GM18508 (cell line): Measurements from ENCODE around the gene COL4A2.

Source experiments
- ATAC-seq: cut with Tn5 transposase; IDR thresholded peaks from one replicate; pipeline ENCODE4 v1.9.1; 2021; ENCODE audit warnings: moderate number of reproducible peaks; ENCODE audit not compliant: insufficient read depth, unreplicated experiment

Gene COL4A2

DNA sequence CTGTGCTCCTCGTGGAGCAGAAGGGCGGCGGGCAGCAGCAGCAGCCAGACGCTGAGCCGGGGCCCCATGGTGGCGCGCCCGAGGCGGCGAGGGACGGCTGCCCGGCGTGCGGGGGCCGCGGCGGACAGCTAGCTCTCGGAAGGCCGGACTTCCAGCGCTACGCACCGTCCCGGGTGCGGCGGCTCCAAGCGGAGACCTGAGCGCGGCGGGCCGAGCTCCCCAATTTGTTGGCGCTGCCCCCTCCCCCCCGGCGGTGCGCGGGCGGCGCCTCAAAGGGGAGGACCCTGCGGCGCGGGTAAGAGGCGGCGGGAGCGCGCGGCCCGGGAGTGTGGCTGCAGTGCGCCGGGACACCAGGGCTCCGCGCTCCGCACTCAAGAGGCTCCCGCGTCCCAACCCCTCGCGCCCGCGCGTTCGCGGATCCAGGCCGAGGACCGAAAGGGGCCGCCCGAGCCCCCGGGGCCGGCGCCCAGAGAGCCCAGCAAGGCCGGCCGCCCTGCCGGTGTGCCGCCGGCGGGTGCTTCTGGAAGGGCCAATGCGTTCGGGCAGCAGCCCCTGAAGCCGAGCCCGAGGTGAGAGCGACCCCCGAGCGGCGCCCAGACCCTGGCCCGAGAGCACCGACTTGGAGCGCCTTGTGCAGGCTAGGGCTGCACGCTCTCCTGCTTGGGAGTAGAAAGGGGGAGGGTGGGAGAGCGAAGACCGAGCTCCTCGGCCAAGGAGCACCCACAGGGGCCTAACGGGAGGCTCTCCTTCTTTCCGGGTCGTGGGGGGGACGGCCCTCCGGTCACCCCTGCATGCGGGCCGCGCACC lies at the start of gene COL4A2, which contains the start of gene COL4A1:
COL4A2 (plus strand) TSS at position 325 of the 807 bp plus-strand sequence. CDS start 620 bp downstream, outside the sequence.
COL4A1 (minus strand) TSS at position 198 of the 807 bp plus-strand sequence; CDS start at position 68, 130 bp downstream.
- no peak for ATAC-seq

DNA sequence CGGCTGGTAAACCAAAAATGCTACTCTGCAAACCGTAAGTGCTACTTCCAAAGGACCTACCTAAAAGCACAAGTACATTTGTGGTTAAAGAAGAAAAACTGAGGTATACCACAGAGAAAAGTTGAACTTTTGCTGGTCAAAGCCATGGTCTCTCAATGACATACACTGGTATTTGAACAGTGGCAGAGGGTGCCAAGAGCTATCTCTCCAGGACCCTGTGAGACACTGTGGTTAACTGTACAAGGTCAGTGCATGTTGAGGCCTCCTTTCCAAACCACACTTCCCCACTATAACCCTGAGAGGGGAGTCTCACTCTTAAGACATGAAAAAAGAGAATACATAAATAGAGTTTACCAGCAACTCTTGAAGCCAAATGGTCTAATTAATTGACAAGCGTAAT lies 49.7 kb upstream of the COL4A2 start:
- ATAC-seq, result no peak

DNA sequence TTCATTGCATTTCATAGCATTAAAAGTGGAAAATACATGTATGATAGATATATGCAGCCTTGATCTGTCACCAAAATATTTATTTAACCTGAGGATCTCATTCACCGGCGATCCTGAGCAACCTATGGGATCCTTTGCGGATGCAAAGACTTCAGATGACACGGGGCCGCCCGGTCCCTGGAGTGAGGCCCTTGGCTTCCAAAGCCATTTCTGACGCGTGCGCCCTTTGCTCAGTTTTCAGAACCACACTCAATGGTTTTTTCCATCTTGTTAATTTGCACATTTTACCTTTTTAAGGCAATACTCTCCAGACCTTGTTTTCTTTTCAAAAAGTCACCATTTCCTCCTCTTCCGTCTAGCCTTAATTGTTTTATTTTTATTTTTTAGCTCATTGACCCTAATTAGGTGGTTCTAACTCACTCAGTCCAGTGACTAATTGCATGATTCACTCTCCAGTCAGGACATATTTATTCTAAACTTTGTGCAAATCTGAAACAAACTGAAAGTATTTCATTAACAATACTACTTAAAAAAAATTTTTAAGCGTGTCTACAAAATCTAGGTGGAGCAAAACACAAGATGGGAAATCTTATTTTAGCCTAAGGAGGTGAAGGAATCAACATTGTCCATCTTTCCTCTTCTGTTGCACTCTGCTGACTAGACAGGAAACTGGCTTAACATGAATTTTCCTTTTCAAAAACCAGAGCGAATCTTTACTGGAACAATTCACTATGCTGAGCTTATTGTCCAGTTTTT lies 48.0 kb upstream of the COL4A2 start:
- ATAC-seq, result no peak

DNA sequence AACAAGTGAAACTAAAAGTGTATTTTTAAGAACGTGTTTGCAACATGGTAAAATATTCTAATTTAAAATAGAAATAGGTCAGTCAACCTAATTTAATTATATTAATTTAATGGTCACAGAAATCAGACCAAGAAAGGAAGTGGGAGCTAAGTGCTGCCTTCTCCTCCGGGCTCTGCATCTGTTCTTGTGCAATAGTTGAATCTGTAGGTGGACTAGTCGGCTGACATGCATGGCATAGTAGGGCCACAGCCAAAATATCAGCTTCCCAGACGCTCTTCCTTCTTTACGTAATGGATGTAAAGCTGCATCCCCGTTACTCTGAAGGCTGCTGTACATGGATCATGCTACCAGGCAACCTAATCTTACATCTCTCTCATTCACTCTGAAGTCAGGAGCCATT lies 47.4 kb upstream of the COL4A2 start:
- ATAC-seq, result no peak

DNA sequence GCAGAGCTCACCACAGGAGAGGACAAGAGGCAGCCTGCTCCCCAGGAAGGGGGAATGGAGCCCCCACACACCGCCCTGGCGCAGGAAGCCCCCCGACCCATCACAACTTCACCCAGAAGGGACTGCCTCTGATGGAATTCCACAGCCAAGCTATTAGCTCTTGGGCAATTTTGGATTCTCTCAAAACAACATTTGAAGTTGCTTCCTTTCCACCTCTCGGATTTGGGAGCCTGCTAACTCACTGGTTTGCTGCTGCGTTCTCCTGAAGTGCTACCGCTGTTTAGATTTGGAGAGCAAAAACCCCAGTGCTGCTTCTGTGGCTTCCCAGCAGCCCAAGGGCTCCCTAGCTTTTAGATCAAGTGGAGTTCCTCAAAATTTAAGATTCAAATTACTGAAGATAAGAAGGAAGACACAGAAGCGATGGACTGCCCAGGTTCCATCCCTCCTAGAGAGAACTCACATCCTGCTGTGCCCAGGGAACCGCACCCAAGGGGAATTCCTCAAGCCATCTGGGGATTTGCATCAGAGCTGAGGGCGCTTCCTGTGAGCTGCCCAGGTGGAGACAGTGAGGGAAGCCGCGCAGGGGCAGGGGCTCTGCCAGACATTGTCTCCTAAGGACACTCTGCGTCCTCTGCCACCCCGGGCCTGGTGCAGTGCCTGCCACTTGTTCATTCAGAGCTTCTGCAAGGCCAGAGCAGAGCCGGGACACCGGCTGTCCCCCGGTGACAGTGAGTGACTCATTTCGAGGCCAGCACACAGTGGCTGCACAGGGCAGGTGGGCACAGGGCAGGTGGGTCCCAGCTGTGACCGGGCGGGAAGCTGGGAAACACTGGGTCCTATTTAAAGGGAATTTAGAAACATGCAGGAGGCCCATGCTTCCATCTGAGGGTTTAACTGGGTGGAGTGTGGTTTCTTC lies 45.7 kb upstream of the COL4A2 start:
- no peak for ATAC-seq

- no peak for ATAC-seq
Observed at GRCh38 chr13:110262082-110262436, 45.0 kb upstream of the COL4A2 start.

DNA sequence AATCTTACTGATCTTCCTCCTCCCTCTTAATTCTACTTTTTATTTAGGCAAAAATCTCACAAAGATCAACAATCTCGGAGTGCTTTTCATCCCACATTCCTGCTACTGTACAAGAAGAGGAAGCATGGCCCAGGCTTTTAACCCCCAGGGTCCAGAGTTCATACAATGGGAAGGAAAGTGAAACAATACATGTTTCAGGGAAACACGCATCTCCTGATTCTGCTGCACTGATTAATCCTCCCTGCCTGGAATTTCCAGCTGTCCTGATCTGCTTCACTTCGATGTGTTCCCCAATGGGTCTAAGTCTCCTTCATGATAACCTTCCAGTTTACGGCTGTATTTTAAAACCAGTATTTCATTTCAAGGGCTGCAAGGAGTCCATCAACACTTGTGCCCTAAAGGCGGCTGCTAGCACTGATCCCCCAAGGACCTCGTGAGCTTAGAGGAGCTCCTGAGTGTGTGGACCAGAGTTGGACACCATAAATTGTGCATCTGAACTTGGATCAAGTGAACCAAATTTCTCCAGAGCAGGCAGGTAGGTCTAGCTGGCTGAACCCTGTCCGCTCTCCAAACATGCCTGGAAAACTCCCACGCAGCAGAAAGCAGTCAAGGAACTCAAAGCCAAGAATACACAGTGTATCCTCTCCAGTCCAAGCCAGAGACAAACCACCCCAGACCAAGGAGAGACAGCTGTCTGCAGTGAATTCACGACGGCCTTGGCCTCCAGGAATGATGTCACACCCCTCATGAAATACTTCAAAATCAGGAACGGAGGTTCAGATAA lies 44.4 kb upstream of the COL4A2 start:
- ATAC-seq, result no peak

DNA sequence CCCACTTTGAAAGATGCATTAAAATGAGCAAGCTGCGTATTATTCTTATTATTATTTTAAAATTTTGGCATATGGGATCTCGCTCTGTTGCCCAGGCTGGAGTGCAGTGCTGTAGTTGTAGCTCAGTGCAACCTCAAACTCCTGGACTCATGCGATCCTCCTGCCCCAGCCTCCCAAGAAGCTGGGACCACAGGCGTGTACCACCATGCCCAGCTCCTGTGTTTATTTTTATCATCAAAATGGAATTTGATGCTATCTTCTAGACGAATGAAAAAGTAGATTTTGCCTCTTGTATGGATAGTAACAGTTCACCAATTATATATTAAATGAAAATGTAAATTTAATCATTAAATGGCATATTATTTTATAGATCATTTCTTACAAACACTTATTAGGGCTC lies 43.7 kb upstream of the COL4A2 start:
- no peak for ATAC-seq

- no peak for ATAC-seq
Observed at GRCh38 chr13:110263888-110264287, 43.2 kb upstream of the COL4A2 start.

- ATAC-seq, result no peak
Observed at GRCh38 chr13:110264685-110265275, 42.3 kb upstream of the COL4A2 start.

GRCh38 chr13:110265341-110265681 lies 41.8 kb upstream of the COL4A2 start:
- no peak for ATAC-seq

DNA sequence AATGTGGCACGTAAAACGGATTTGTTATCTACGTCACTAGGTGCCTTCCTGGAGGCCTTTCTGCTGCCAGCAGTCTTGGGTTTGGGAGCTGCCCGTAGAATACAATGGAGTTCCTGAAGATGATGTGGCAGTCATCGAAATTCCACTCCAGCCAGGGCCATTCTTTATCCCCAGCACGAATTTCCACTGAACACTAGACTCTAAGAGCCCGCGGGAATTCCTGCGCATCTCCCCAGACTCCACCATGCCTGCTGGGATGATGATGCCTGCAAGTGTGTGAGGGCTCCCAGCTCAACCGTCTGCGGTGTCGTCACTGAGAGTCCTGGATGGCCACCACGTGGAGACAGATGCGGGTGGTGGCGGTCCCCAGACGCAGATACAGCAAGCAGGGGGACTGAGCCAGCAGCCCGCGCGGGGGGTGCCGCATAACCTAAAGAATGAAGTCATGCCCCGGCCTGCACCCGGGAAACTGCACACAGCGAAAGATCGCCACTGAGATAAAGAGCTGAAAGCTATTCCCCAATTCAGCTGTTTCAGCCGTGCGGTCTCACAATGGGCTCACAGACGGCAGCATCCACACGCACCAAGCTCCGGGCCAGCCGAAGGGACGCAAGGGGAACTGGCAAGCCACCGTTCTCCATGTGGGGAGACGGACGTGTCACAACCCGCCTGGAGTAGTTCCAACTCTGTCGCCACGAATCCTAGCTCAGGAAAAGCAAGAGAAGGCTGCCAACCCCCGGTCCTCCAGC lies 41.2 kb upstream of the COL4A2 start:
- ATAC-seq, result no peak

DNA sequence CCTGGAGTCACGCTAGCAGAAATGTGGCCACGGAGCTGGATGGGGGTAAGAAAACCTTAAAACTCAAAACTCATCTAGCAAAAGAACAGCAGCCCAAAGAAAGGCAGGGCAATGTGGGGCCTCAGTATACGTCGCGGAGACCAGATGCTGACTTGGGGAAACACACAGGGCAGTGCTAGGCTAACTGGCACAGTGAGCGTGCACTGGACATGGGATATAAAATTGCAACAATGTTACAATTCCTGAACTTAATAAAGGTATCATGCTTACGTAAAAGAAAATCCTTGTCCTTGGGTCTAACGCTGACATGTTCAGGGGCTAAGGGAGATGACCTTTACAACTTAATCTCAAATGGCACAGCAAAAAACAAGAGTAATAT lies 40.7 kb upstream of the COL4A2 start:
- no peak for ATAC-seq

DNA sequence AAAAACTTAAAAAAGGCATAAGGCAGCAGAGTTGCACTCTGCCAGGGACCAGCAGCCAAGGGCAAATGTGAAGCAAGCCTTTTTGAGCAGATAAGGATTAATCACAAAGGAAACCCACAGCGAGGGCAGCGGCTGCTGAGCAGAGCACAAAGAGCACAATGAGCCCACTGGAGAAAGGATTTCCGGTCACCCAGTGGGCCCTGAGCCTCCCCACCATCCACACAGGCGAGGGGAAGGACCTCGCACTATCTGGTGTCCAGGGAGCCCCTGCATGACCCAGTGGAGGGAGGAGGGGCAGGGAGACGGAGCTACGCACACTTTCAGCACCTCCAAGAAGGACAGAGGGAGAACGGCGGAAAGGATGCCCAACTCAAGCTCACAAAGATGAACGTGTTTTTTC lies 40.1 kb upstream of the COL4A2 start:
- no peak for ATAC-seq

DNA sequence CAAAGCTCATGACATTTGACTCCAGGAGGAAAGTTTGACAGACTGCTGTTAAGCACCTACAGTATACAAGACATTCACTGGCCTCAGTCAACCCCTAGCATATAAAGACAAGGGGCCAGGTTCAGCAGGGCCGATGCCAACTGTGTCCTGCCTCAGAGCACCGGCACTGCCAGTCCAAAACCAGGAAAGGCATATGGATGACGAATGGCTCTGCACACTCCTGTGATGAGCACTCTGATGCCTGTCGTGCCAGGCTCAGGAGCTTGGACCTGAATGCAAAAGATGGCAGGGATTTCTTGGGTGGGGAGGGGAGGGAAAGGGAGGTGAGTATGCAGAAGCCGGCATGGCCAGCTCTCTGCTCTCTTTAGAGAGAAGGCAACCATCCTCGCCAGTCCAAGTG lies 39.0 kb upstream of the COL4A2 start:
- no peak for ATAC-seq

DNA sequence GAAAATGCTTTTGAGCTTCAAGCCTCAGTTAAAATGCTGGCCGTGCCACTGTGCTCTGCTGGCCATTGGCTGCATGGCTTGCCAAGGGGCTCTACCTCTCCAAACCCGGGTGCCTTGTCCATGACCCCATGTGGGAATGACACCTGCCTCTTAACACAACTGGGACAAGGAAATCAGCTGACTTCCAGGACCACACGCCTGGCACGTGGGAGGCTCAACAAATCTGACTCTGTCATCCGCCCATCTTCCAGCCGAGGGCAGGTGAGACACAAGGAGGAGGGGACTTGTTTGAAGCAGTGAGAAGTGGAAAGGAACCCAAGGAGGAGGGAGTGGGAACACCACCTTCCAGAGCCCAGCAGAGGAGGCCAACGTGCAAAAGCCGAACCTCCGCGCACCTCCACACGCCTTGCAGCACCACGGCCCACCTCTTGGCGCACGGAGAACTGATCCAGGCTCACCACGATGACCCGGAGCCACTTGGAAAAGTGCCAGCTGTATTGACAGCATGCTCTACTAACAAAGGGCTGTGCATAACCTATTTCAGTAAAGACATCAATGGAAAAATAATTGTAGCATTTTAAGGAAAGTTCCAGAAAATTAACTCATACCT lies 38.4 kb upstream of the COL4A2 start:
- ATAC-seq, result no peak

- no peak for ATAC-seq
Observed at GRCh38 chr13:110269509-110270185, 37.4 kb upstream of the COL4A2 start.

GRCh38 chr13:110270507-110270906 lies 36.6 kb upstream of the COL4A2 start:
- ATAC-seq, result no peak
